Right cardiac atrium (tissue), 5 donors: ENCODE data around the gene ALK. TPM values are rescaled to one million over a fixed set of nuclear protein-coding genes. Genes with fewer than 3 reads are reported as not detected.

Experiments used
- ATAC-seq, 2 donors: fragments of 200-7000 bp; cut with Tn5 transposase; one replicate each; pipeline versions ENCODE4 v1.8.0 to v1.9.1; 2020; ENCODE audit warnings: moderate library complexity in 2 of 2, mild to moderate bottlenecking in 1 of 2
- DNase-seq, 3 donors: peaks; one replicate each; pipeline ENCODE4 v3.0.0-alpha.2; 2020
- H3K27ac ChIP-seq: one replicate; pipeline ENCODE4 v1.5.1; 2013; ENCODE audit warnings: mild to moderate bottlenecking, low read length, control low read depth, moderate library complexity
- H3K27me3 ChIP-seq: one replicate; pipeline ENCODE4 v1.6.1; 2013; ENCODE audit not compliant: control insufficient read depth, insufficient read depth
- H3K4me1 ChIP-seq: one replicate; pipeline ENCODE4 v1.6.1; 2013; ENCODE audit warnings: low read length; ENCODE audit not compliant: control insufficient read depth, insufficient read depth
- H3K4me3 ChIP-seq: one replicate; pipeline ENCODE4 v1.5.1; 2013; ENCODE audit warnings: low read length, control low read depth
- H3K9me3 ChIP-seq: one replicate; pipeline ENCODE4 v1.6.1; 2013; ENCODE audit warnings: low read length; ENCODE audit not compliant: control insufficient read depth
- WGBS: extraction: QIAGEN DNeasy Blood & Tissue Kit; methylation state at CpG from one replicate; pipeline ENCODE4 v1.1.7; 2013; 5-methylcytosine and 5-hydroxymethylcytosine counted together
- intact Hi-C, 4 donors: fragments of 100-400 bp; cut with DNase I; formaldehyde crosslinking; loops; one replicate each; pipeline versions ENCODE4 v1.11.0 to v1.14.0; 2022 to 2023
- polyA plus RNA-seq: library from polyadenylated mRNA; stranded (reverse); fragments of 200-250 nt; gene quantifications from one replicate; pipeline ENCODE4 v1.2.3, GENCODE V29; 2013
- total RNA-seq, 4 donors: library from RNA; stranded (reverse); fragmentation: NEBNext Ultra II Directional; extraction: Animal tissue kit (Norgen Biotek cat#: 25700); gene quantifications; one replicate each; pipeline ENCODE4 v1.2.1, GENCODE V29; 2021
- donor health status: healthy with polysubstance abuse.
- donor health status: DM: no; HTN: yes; CAD: no.
- donor health status: DM: no; HTN: no; CAD: no.
- donor health status: DM: no; HTN: yes; CAD: no; lungs with severe emphysema.
- donor health status: DM: yes; HTN: yes; CAD: no.

ALK gene
- total and polyA plus RNA-seq, 5 donors, result 0.05 to 0.17 (median 0.10) TPM; not detected in 1

DNA sequence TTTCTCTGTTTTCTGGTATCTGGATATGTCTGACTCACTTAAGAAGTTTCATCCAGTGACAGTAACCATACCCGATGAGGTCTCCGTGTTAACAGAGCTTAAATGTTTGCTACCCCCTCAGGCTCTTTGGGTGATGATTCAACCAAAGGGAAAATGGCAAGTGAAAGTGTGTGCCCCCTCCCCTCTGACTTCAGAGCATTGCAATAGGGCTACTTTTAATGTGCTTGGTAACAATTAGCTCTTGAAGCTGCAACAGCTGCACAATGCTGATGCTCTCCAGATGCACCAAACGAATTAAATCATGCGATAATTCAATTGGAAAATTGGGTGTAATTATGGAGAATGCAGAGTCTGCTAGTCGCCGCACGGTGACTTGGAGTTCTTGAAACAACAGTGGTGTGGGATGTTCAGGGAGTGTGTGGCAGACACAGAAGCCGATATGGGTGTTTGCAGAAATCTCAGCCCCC lies 270.7 kb downstream of the ALK start:
- Histone ChIP-seq H3K27me3 (no peaks in the 10 kb centered on the region), H3K4me3 (no peak overlapping the region), H3K27ac (no peak overlapping the region), H3K9me3 (no peaks in the 10 kb centered on the region), H3K4me1 (no peaks in the 10 kb centered on the region)
- intact Hi-C loops, result loop anchor here in 1 of 4 donors (10.0 kb wide), 1 partner anchor 166 kb away; no protein-coding TSS in a partner anchor
- WGBS, result 50% methylated on average over 8 of the region's 8 CpGs
- DNase-seq, result no peak
- ATAC-seq, result no peak

DNA sequence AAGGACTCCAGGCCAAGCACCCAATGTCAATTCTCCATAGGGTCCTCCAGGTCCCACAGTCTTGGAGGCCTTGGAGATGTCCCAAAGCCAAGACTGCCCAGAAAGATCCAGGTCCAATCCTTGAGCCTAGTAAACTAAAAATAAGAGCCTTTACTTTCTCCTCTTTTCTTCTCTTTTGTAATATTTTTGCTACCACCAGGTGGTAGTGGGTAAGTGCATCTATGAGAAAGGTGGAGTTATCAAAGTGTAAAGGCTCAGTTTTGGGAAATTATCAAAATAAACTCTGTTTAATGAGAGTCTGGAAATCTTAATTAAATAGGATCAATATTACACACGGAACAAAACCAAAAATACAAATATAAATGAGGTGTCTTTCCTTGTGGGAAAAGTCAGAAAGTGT lies 276.4 kb downstream of the ALK start:
- DNase-seq, result no peak
- WGBS, result 80% methylated on average over 1 of the region's 1 CpG
- Histone ChIP-seq H3K4me1 (no peaks in the 10 kb centered on the region), H3K4me3 (no peak overlapping the region), H3K9me3 (no peaks in the 10 kb centered on the region), H3K27me3 (no peaks in the 10 kb centered on the region), H3K27ac (no peak overlapping the region)
- intact Hi-C loops, result no loop called here
- ATAC-seq, result no peak

DNA sequence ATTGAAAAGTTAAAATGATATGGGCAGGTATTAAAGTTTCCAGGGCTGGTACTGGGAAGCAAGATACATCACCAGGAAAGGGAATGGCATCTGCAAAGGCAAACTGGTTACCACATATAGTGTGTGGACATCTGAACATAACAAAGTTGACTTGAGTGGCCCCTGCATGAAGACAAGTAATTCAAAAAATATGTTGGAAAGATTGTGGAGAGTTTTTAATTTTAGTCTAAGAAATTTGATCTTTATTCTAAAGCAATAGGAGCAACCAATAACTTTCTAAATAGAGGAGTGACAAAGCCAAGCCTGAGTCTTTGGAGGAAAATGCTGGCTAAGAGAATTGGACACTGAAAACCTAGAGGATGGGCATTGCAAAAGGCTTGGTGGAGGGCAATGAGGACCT lies 278.2 kb downstream of the ALK start:
- Histone ChIP-seq H3K4me3 (no peak overlapping the region), H3K27me3 (no peaks in the 10 kb centered on the region), H3K27ac (no peak overlapping the region), H3K4me1 (no peaks in the 10 kb centered on the region), H3K9me3 (no peaks in the 10 kb centered on the region)
- intact Hi-C loops, result no loop called here
- ATAC-seq (no peak), DNase-seq (no peak)

DNA sequence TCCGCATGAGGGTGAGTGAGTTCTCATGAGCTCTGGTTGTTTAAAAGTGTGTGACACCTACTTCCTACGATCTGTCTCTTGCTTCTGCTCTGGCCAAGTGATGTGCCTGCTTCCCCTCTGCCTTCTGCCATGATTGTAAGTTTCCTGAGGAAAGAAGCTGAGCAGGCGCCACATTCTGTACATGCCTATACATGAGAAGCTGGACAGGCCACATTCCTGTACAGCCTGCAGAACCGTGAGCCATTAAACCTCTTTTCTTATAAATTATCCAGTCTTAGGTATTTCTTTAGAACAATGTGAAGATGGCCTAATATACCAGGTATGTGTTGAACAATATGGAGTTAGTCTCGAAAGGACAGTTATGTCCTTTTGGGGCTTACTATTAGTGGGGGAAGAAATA lies 281.0 kb downstream of the ALK start:
- intact Hi-C loops, result no loop called here

DNA sequence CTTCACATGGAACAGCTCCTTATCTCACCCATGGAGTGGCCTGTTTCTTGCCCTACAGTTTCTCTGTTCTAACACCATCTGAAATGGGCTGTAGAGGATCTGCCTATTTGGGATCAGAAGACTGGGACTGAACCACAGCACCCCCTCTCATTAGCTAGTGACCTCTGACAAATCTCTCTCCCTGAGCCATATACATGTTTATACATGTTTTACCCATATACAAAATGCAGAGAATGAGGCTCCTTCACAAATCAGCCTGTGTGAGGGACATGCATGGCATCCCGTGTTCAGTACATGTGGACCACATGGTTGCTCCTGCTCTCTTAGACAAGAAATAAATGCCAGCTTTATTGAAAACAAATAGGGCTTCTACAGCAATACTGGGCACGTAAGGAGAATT lies 282.7 kb downstream of the ALK start:
- H3K9me3 ChIP-seq, result no peaks in the 10 kb centered on the region
- ATAC-seq (no peak), DNase-seq (no peak)
- no peak overlapping the region for H3K27ac ChIP-seq
- H3K27me3 ChIP-seq, result no peaks in the 10 kb centered on the region
- H3K4me3 ChIP-seq, result no peak overlapping the region
- 84% methylated on average over 2 of the region's 2 CpGs for WGBS
- intact Hi-C loops, result no loop called here
- H3K4me1 ChIP-seq, result no peaks in the 10 kb centered on the region

More for the DNA sequence above, 281.0 kb downstream of the ALK start:
- Histone ChIP-seq H3K9me3 (no peaks in the 10 kb centered on the region), H3K27me3 (no peaks in the 10 kb centered on the region), H3K27ac (no peak overlapping the region), H3K4me1 (no peaks in the 10 kb centered on the region), H3K4me3 (no peak overlapping the region)
- WGBS, result 66% methylated on average over 5 of the region's 5 CpGs
- DNase-seq, result no peak
- ATAC-seq, result no peak

DNA sequence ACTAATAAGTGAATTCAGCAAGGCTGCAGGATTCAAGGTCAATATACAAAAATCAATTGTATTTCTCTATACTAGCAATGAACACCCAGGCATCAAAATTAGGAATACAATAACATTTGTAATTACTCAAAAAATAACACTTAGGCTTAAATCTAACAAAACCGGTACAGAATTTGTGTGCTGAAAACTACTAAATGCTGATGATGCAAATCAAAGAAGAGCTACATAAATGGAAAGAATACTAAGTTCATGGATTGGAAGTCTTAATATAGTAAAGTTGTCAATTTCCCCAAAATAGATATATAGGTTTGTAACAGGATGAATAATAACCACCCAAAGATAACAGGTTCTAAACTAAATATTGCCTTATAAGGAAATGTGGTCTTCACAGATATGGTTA lies 286.5 kb downstream of the ALK start:
- DNase-seq, result no peak
- Histone ChIP-seq H3K4me1 (no peaks in the 10 kb centered on the region), H3K9me3 (no peaks in the 10 kb centered on the region), H3K27ac (no peak overlapping the region), H3K4me3 (no peak overlapping the region), H3K27me3 (no peaks in the 10 kb centered on the region)
- no peak for ATAC-seq
- 94% methylated on average over 1 of the region's 1 CpG for WGBS
- intact Hi-C loops, result no loop called here

DNA sequence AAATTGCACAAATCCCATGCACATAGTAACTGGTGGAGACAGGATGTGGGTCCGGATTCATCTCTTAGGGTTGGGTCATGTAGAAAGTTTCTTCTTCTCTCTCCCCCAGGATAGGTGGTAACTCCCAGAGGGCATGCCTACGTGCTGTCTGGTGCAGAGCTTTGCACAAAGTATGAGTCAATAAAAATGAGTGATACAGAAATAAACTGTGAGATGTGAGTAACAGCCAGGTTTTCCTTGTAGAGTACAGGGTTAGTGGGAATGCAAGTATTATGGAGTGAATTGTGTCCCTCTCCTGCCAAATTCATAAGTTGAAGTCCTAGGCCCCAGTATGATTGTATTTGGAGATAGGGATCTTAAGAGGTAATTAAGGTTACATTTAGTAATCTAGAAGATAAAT lies 289.4 kb downstream of the ALK start:
- intact Hi-C loops, result no loop called here
- DNase-seq (no peak), ATAC-seq (no peak)
- H3K27ac ChIP-seq, result no peak overlapping the region
- 77% methylated on average over 2 of the region's 2 CpGs for WGBS
- no peaks in the 10 kb centered on the region for H3K4me1 ChIP-seq
- H3K27me3 ChIP-seq, result no peaks in the 10 kb centered on the region
- H3K4me3 ChIP-seq, result no peak overlapping the region
- no peaks in the 10 kb centered on the region for H3K9me3 ChIP-seq

DNA sequence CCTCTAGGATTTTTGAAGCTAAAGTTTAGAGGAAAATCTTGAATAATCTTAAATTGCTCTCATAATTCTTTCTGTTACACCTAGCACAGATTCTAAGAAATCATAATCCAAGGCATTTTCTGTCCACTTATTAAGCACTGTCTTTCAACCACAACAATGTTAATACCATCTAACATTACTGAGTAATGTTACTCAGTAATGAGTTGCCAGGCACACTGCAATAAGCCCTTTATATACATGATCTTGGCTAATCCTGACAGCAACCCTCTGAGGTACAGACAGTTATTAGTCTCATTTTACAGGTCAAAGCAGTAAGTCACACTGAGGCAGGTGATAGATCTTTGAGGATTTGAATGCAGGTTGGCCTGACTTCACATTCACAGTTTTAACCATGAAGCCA lies 291.9 kb downstream of the ALK start:
- intact Hi-C loops, result no loop called here
- DNase-seq (no peak), ATAC-seq (no peak)
- no peaks in the 10 kb centered on the region for H3K27me3 ChIP-seq
- H3K4me1 ChIP-seq, result no peaks in the 10 kb centered on the region
- no peak overlapping the region for H3K27ac ChIP-seq
- H3K4me3 ChIP-seq, result no peak overlapping the region
- H3K9me3 ChIP-seq, result no peaks in the 10 kb centered on the region

DNA sequence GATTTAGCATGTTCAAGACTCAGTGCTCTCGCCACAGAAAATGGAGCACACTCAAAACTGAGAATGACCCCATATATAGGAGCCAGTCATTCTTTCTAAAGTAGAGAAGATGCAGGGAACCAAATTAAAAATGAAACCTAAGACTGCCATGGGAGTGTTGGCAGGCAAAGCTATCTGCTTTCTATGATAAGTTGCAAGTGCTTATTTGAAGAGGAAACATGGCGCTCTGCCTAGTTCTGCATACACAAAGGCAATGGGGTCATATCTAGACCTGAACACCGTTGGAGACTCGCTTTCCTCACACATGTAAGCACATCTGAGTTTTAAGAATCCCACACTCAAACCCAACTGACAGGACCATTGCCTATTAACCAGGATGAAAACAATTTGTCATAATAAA lies 292.5 kb downstream of the ALK start:
- Histone ChIP-seq H3K27me3 (no peaks in the 10 kb centered on the region), H3K4me1 (no peaks in the 10 kb centered on the region), H3K9me3 (no peaks in the 10 kb centered on the region), H3K4me3 (no peak overlapping the region), H3K27ac (no peak overlapping the region)
- DNase-seq (no peak), ATAC-seq (peak; percentile 52 to 56)
- 47% methylated on average over 4 of the region's 4 CpGs for WGBS
- intact Hi-C loops, result no loop called here

DNA sequence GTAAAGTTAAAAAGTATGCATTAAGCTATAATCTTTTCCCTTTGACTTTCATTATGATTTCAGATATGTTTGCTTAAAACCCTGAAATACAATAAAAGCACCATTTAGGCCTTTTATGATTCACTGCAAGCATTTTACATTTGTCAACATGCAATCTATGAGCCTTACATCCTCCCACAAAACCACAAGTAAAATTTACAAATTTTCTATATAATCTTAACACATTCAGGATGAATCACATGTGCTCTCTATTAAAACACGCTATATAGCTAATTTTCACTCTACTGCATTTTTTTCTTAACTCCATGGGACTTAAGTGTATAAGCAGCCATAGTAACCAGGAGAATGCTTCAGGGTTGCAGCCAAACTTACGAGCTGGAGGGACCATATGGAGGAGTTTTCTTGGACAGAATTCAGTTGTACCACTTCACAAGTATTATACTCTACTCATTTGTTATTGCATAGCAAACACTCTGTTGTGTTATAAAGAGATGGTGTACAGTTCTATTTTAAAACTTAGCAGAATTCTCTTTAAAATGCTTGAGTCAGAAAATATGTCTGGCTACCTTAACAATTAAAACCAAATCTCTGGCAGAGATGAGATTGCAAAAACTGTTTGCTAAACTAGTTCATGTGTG lies 293.2 kb downstream of the ALK start:
- 52% methylated on average over 2 of the region's 2 CpGs for WGBS

DNA sequence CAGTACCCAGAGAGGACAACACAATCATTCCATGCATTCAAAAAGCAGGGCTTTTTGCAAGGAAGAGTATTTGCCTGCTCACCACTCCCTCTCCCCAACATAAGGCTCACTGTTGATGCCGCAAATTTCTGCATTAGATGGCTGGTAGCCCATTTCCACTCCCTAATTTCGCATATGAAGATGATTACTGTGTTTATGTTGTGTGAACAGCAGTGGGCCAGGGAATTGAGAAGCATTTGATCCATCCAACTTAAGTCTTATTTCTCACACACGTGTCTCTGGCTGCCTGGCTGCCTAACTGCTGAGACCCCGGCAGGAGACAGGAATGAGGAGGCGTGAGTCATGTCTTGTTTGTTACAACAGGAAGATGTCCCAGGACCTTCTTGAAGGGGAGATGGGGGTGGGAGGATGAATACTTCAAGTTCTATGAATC lies 294.1 kb downstream of the ALK start:
- Histone ChIP-seq H3K4me3 (no peak overlapping the region), H3K27ac (no peak overlapping the region), H3K27me3 (no peaks in the 10 kb centered on the region), H3K4me1 (no peaks in the 10 kb centered on the region), H3K9me3 (no peaks in the 10 kb centered on the region)
- 48% methylated on average over 5 of the region's 5 CpGs for WGBS
- DNase-seq (no peak), ATAC-seq (no peak)
- intact Hi-C loops, result no loop called here

More for the DNA sequence above, 293.2 kb downstream of the ALK start:
- ATAC-seq, result no peak
- Histone ChIP-seq H3K4me3 (no peak overlapping the region), H3K27ac (no peak overlapping the region), H3K27me3 (no peaks in the 10 kb centered on the region), H3K4me1 (no peaks in the 10 kb centered on the region), H3K9me3 (no peaks in the 10 kb centered on the region)
- no peak for DNase-seq
- intact Hi-C loops, result no loop called here

DNA sequence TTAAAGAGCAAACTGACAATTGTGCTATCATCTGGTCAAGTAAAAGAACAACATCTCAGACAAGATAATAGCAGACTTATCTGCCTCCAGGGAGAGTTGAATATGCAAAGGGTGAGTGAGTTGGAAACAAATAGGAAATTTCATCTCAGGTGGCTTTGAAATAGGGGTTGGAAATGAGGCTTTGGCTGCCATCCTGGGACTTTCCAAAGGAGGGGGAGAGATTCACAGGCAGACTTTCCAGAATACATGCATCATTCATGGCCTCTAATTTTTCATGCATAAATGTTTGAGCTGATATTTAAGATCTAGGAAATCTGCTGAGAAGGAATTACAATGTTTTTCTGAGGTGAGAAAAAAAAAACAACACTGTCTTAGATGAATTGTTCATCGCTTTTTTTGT lies 300.5 kb downstream of the ALK start:
- Histone ChIP-seq H3K27me3 (no peaks in the 10 kb centered on the region), H3K4me3 (no peak overlapping the region), H3K9me3 (no peaks in the 10 kb centered on the region), H3K4me1 (no peaks in the 10 kb centered on the region), H3K27ac (no peak overlapping the region)
- no peak for DNase-seq
- ATAC-seq, result no peak
- intact Hi-C loops, result no loop called here
- WGBS, result 94% methylated on average over 1 of the region's 1 CpG
